ENCODE measurements around the gene TTBK2. TPM values are rescaled to one million over a fixed set of nuclear protein-coding genes. Genes with fewer than 3 reads are reported as not detected.

The TTBK2 gene
- total RNA-seq, 1 experiment from 2014 or later: 17.2 TPM

- Histone ChIP-seq H3K4me1 (ENCODE audit: control insufficient read depth, insufficient read depth, low read length) (no peaks in the 10 kb centered on the region), H3K4me3 (ENCODE audit: low read depth in 2 of 2, low read length in 2 of 2) (no peak overlapping the region), H3K36me3 (ENCODE audit: control insufficient read depth, insufficient read depth, low read length) (no peaks in the 10 kb centered on the region; the same call in none of the 2 replicates), H3K27me3 (ENCODE audit: control insufficient read depth, insufficient read depth, low read length) (no peaks in the 10 kb centered on the region), H3K9me3 (ENCODE audit: control insufficient read depth, insufficient read depth, low read depth, low read length) (no peaks in the 10 kb centered on the region), H3K27ac (ENCODE audit: low read length) (no peak overlapping the region)
- intact Hi-C loops (cut with micrococcal nuclease; ENCODE audit: unreplicated experiment) (no loop called here), in situ Hi-C loops (cut with HindIII; ENCODE audit: low pct_unique_long_range_greater_than_20kb, low sequenced_read_pairs) (no loop called here)
- DNase-seq (ENCODE audit: low read depth, low spot score) (no peak), ATAC-seq (no peak)
- BruUV-seq (replicated peaks): no TSS peak
- TF ChIP-seq CTCF (IDR thresholded peaks at IDR 0.05) (no peak), SIN3A (IDR thresholded peaks at IDR 0.05; ENCODE audit: borderline replicate concordance, insufficient read depth, low read depth, low read length) (no peak), TCF7L2 (IDR thresholded peaks at IDR 0.05; ENCODE audit: low read depth, low read length) (no peak), REST (IDR thresholded peaks at IDR 0.05; ENCODE audit: insufficient read depth in 1 of 2, low read depth in 2 of 2, low read length in 1 of 2) (no peak), POLR2AphosphoS5 (IDR thresholded peaks at IDR 0.05; ENCODE audit: low read depth, low read length) (no peak)
- ChIA-PET CTCF (interaction anchor here (0.7 kb wide), 1 partner anchor 208 kb away, joined by 10 read pairs; no protein-coding TSS in a partner anchor), POLR2A (no interaction called here)
Observed at GRCh38 chr15:42726114-42726513, 194.5 kb downstream of the TTBK2 start.

- intact Hi-C loops (cut with micrococcal nuclease; ENCODE audit: unreplicated experiment) (no loop called here), in situ Hi-C loops (cut with HindIII; ENCODE audit: low pct_unique_long_range_greater_than_20kb, low sequenced_read_pairs) (no loop called here)
- H3K27ac ChIP-seq (ENCODE audit: low read length): no peak overlapping the region
- DNase-seq (ENCODE audit: low read depth, low spot score): no peak
- TF ChIP-seq CTCF (IDR thresholded peaks at IDR 0.05) (no peak), POLR2AphosphoS5 (IDR thresholded peaks at IDR 0.05; ENCODE audit: low read depth, low read length) (no peak), TCF7L2 (IDR thresholded peaks at IDR 0.05; ENCODE audit: low read depth, low read length) (no peak), REST (IDR thresholded peaks at IDR 0.05; ENCODE audit: insufficient read depth in 1 of 2, low read depth in 2 of 2, low read length in 1 of 2) (no peak), SIN3A (IDR thresholded peaks at IDR 0.05; ENCODE audit: borderline replicate concordance, insufficient read depth, low read depth, low read length) (no peak)
- H3K9me3 ChIP-seq (ENCODE audit: control insufficient read depth, insufficient read depth, low read depth, low read length): no peaks in the 10 kb centered on the region
- ChIA-PET CTCF (interaction anchor here (0.7 kb wide), 1 partner anchor 209 kb away, joined by 10 read pairs; no protein-coding TSS in a partner anchor), POLR2A (interaction anchor here (0.7 kb wide), 1 partner anchor 377 kb away, joined by 3 read pairs; no protein-coding TSS in a partner anchor)
- no peaks in the 10 kb centered on the region for H3K4me1 ChIP-seq (ENCODE audit: control insufficient read depth, insufficient read depth, low read length)
- no peak for ATAC-seq
- no TSS peak for BruUV-seq (replicated peaks)
- no peak overlapping the region for H3K4me3 ChIP-seq (ENCODE audit: low read depth in 2 of 2, low read length in 2 of 2)
- no peaks in the 10 kb centered on the region; the same call in none of the 2 replicates for H3K36me3 ChIP-seq (ENCODE audit: control insufficient read depth, insufficient read depth, low read length)
- H3K27me3 ChIP-seq (ENCODE audit: control insufficient read depth, insufficient read depth, low read length): no peaks in the 10 kb centered on the region
Observed at GRCh38 chr15:42725331-42725903, 195.2 kb downstream of the TTBK2 start.

All from Panc1 (cell line).